Endothelial cell (in vitro differentiated cells): ENCODE measurements around the gene LRRC61. TPM values are rescaled to one million over a fixed set of nuclear protein-coding genes. Genes with fewer than 3 reads are reported as not detected.
A peak's percentile ranks its signal among the peaks of the same experiment; 100 is the strongest.
"Not testable (repeated sequence)": the region's sequence is repeated elsewhere in the genome, so short reads cannot be mapped to it uniquely, and the experiment has no call there.

ENCODE experiments used
- DNase-seq: peaks from one replicate; pipeline ENCODE4 v3.0.0; 2021; ENCODE audit warnings: low spot score
- H3K27ac Mint-ChIP-seq: one replicate; pipeline ENCODE4 v1.8.0; 2021; ENCODE audit warnings: mixed read lengths, inconsistent platforms; ENCODE audit not compliant: unreplicated experiment
- H3K27me3 Mint-ChIP-seq: one replicate; pipeline ENCODE4 v1.8.0; 2021; ENCODE audit warnings: mild to moderate bottlenecking, moderate library complexity, mixed read lengths, inconsistent platforms; ENCODE audit not compliant: unreplicated experiment
- H3K36me3 Mint-ChIP-seq: one replicate; pipeline ENCODE4 v1.8.0; 2021; ENCODE audit warnings: mild to moderate bottlenecking, low read depth, mixed read lengths, inconsistent platforms; ENCODE audit not compliant: unreplicated experiment
- H3K4me1 Mint-ChIP-seq: one replicate; pipeline ENCODE4 v1.8.0; 2021; ENCODE audit warnings: mild to moderate bottlenecking, mixed read lengths, inconsistent platforms; ENCODE audit not compliant: unreplicated experiment
- H3K4me3 Mint-ChIP-seq: one replicate; pipeline ENCODE4 v1.8.0; 2021; ENCODE audit warnings: mild to moderate bottlenecking, mixed read lengths, inconsistent platforms; ENCODE audit not compliant: unreplicated experiment
- H3K9me3 Mint-ChIP-seq: one replicate; pipeline ENCODE4 v1.8.0; 2021; ENCODE audit warnings: mixed read lengths, inconsistent platforms; ENCODE audit not compliant: unreplicated experiment
- long read RNA-seq: library from polyadenylated mRNA; unstranded; transcript quantifications from one replicate; pipeline ENCODE4 v2.0.0, GENCODE V29; 2020; ENCODE audit not compliant: unreplicated experiment
- total RNA-seq: library from RNA; stranded (reverse); fragmentation: NEBNext Ultra II Directional; extraction: Animal tissue kit (Norgen Biotek cat#: 25700); gene quantifications from one replicate; pipeline ENCODE4 v1.2.1, GENCODE V29; 2021; ENCODE audit not compliant: unreplicated experiment
- TF ChIP-seq, protein P1 (sequence below): fragments of 200-600 bp; sonication (generic); IDR thresholded peaks from one replicate; pipeline ENCODE4 v1.5.0; 2021; ENCODE audit warnings: antibody characterized with exemption; ENCODE audit not compliant: unreplicated experiment

Gene LRRC61, protein sequence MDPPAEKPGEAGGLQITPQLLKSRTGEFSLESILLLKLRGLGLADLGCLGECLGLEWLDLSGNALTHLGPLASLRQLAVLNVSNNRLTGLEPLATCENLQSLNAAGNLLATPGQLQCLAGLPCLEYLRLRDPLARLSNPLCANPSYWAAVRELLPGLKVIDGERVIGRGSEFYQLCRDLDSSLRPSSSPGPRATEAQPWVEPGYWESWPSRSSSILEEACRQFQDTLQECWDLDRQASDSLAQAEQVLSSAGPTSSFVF
- total RNA-seq: 5.1 TPM
- long read RNA-seq, transcript LRRC61-202 (3 exons, 1,877 nt): major isoform, 9 of 10 reads
- long read RNA-seq, partial matches to known transcripts: 0 of 10 reads
- long read RNA-seq, other reads (novel, unspliced or antisense): 1 of 10 reads

DNA sequence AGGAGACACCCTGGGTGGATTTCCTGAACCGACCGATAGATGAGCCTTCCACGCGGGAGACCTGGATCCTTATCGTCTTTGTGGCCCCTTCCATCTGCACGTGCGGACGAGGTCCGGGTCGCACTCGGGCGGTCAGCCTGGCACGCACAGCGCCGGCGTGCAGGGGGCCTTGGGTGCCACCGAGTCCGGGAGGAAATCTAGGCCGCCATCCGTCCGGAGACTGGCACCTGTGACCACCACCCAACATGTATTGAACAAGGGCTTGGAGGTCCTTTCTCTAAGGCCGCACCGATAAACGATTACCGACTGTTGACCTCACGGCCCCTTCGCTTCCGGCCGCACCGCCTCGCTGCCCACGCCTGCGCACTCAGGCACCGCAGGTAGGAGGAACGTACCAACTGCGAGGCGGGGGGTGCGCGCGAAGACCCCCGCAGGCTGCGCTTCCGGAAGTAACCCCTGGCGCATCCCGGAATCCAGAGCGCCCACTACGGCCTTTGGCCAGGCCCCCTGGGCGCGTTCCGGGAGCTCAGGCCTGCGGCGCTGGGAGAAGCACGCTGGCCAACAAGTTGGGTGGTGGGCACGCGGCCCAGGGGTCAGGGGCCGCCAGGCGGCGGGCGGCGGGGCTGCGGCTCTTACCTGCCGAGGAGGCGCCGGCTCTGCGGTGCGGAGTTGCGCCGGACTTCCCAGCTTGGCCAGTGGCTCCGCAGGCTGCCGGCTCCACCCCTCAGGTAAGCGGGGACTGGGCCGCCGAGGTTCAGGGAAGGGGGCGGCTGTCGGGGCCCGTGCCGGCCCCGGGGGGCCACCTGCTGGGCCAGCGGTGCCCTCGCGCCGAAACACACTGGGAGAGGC is at the start of gene LRRC61, which contains the start of gene ACTR3C:
LRRC61 (plus strand) TSS at position 523 of the 849 bp plus-strand sequence. CDS start 13,507 bp downstream, outside the sequence.
ACTR3C (minus strand) TSS at position 713 of the 849 bp plus-strand sequence. CDS start 28,249 bp downstream, outside the sequence.
- TF ChIP-seq, protein P1, sequence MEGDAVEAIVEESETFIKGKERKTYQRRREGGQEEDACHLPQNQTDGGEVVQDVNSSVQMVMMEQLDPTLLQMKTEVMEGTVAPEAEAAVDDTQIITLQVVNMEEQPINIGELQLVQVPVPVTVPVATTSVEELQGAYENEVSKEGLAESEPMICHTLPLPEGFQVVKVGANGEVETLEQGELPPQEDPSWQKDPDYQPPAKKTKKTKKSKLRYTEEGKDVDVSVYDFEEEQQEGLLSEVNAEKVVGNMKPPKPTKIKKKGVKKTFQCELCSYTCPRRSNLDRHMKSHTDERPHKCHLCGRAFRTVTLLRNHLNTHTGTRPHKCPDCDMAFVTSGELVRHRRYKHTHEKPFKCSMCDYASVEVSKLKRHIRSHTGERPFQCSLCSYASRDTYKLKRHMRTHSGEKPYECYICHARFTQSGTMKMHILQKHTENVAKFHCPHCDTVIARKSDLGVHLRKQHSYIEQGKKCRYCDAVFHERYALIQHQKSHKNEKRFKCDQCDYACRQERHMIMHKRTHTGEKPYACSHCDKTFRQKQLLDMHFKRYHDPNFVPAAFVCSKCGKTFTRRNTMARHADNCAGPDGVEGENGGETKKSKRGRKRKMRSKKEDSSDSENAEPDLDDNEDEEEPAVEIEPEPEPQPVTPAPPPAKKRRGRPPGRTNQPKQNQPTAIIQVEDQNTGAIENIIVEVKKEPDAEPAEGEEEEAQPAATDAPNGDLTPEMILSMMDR: peak; percentile 27
- DNase-seq: no peak
- Mint-ChIP-seq H3K4me1 (peaks cover 30% of the 10 kb centered on the region), H3K27ac (no peak within 1 kb of the TSS), H3K9me3 (no peaks in the 10 kb centered on the region), H3K4me3 (peak within 1 kb of the TSS; percentile 89), H3K27me3 (peaks cover 15% of the 10 kb centered on the region), H3K36me3 (peaks cover 10% of the 10 kb centered on the region)

DNA sequence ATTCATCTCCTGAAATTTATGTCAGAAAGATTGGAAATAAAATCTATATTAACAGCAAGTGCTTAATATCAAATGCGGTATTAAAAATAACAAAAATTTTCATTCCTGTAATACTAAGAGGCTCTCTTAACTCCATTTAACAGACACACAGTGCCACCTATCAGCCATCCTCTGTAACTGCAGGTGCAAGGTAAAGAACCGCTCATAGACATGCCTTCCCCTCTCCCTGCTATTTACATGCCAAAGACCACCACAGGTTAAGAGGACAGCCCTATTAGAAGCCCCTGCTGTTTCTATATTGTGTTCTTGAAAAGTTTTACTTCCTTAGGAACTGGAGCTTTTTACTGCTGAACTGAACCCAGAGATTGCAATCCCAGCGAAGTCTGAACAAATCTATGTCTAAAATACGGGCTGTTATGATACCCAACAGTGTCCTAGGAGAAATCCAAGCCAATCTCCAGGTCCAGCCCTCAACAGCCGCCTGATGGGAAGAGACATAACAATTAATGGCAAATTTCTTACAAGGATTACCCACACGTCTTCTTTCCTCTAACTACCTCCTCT is 46.9 kb upstream of the LRRC61 start:
- not testable (repeated sequence) for H3K27ac Mint-ChIP-seq, H3K4me1 Mint-ChIP-seq, H3K36me3 Mint-ChIP-seq, H3K27me3 Mint-ChIP-seq, H3K9me3 Mint-ChIP-seq, H3K4me3 Mint-ChIP-seq
- peak; percentile 34 for DNase-seq
- TF ChIP-seq, protein P1: peak; percentile 66

DNA sequence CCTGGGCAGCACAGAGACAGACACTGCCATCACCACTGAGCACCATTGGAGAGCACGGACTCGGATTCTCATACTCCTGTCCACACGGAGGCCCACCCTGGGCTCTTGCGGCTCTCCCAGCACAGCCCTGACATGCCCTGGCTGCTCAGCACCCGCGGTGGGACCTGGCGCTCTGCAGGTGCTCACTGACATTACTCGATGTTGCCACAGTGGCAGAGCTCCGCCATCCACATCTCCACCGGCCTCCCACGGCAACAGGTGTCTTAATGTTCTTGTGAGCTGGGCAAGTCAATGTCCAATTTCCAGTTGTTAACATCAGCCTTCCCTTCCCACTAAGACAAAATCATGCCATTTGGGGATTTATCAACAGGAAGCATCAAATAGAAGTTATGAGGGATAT is 44.8 kb upstream of the LRRC61 start:
- not testable (repeated sequence) for H3K27me3 Mint-ChIP-seq, H3K36me3 Mint-ChIP-seq, H3K9me3 Mint-ChIP-seq, DNase-seq, H3K4me1 Mint-ChIP-seq, H3K4me3 Mint-ChIP-seq, H3K27ac Mint-ChIP-seq

DNA sequence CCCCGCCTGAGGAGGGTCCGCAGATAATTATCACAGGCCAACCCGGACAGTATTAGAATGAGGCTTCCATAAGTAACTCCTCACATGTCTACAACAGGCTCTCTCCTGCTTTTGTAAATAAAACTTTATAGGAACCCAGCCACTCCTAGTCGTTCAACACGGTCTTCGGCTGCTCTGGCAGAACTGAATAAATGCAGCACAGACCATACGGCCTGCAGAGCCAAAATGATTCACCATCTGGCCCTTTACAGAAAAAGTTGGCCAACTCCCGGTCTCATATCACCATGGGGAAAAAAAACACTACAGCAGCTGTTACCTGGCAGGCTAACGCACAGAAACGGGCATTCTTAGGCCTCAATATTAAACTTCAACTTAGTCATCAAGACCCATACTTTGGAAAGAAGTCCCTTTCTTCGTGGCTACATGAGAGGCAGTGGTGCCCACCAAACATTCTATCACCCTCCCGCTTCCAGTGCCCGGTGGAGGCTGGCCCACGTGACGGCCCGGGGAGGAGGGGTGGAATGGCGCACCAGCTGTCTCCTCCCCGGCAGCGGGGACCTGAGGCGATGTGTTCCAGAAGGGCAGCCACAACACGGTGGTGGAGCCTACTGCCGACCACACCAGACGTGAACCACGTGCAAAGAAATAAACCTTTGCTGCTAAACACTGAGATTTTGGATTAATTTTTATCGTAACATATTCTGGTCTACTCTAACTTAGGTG is 41.3 kb upstream of the LRRC61 start:
- H3K27ac Mint-ChIP-seq, H3K27me3 Mint-ChIP-seq, H3K4me1 Mint-ChIP-seq, H3K36me3 Mint-ChIP-seq, DNase-seq, H3K4me3 Mint-ChIP-seq, H3K9me3 Mint-ChIP-seq: not testable (repeated sequence)

DNA sequence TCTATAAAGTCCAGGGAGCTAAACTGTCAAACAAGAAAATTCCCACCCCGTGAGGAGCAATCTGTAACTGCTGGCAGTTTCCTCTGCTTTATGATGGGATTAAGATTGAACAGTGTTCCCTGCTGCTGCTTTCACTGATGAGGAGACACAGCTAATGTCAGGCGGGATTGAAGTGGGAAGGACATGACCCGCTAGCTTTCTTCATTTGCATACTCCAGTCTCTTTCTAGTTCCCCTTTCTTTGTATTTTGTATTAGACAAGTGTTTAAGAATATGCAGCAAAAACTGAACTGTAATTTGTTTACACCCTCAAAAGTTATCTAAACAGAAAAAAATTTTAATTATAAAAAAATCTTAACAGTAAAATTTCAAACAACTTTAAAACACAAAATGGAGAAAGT is 40.0 kb upstream of the LRRC61 start:
- not testable (repeated sequence) for H3K27me3 Mint-ChIP-seq, H3K27ac Mint-ChIP-seq, DNase-seq, H3K4me3 Mint-ChIP-seq, H3K9me3 Mint-ChIP-seq, H3K4me1 Mint-ChIP-seq, H3K36me3 Mint-ChIP-seq

DNA sequence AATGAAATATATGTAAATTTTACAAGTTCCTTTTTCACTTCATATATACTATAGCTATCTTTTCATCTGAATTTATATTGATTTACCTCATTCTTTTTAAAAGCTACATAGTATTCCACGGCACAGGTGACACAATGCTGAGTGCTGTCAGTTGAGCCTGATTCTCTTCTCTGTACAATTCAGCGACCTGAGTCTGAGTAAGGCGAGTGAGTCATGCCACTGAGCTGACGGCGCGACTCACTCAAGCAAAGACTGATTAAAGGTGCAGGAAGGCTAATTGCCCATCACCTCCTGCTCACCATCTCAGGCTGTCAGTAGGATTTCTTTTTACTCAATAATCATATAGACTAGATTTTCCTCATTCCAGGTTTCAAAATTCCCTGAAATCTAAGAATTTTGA is 39.5 kb upstream of the LRRC61 start:
- not testable (repeated sequence) for H3K27me3 Mint-ChIP-seq, DNase-seq, H3K27ac Mint-ChIP-seq, H3K36me3 Mint-ChIP-seq, H3K4me3 Mint-ChIP-seq, H3K9me3 Mint-ChIP-seq, H3K4me1 Mint-ChIP-seq

DNA sequence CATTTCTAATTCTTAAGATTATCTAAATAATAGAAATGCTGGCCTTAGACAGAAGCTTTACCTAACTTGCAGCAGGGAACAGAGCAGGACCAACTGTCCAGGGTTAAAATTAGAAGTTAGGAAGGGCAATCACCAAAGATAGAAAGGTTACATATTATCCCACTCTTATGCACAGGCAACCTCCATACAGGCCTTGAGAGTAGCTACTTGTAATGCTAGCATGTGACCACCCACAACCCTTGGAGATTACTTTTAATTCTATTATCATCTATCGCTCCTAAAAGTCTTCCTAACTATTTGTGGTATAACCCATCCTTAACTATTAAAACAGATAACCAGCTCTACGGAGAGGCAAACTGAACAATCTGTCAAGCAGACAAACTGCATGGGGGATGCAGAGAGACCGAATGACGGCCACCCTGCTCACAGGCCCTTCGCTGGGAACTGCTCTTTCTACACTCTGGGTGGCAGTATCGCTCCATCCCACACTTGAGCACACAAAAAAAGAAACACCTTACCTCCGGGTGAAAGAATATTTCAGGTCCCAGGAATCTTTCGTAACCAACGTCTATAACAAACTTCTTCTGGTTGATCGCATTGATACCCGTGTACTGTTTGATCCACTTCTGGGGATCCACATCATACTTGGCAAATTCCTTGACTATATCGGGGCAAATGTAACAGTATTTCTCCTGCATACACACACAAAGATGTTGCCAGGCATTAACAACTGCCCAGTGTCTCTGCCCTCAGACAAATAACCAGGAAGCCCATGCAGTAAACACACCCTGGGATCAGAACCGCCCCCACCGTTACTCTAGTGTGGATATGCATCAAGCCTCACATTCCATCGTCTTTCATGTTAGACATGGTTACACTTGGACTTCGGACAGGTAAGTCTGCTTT is 37.1 kb upstream of the LRRC61 start:
- not testable (repeated sequence) for H3K4me1 Mint-ChIP-seq, H3K9me3 Mint-ChIP-seq, H3K27me3 Mint-ChIP-seq, H3K36me3 Mint-ChIP-seq, H3K4me3 Mint-ChIP-seq, H3K27ac Mint-ChIP-seq
- peak; percentile 20 for DNase-seq

DNA sequence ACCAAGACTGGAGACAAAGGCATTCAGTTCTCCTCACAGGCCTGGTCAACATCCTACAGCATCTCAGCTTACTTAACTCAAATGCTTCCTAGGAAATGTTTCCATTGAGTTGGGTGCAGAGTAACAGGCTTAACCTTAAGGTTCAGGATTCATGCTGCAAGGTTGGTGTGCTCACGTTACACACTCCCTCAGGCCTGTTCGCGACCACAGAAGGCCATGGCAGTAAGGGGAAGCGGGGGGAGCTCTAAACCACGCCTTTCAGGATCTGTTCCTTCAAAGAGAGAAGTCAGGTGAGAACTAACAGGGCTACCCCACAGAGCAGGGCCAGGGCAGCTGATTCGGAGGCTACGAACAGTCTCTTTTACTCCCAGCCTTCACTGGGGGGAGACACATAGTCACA is 35.3 kb upstream of the LRRC61 start:
- H3K9me3 Mint-ChIP-seq, H3K4me1 Mint-ChIP-seq, DNase-seq, H3K27me3 Mint-ChIP-seq, H3K27ac Mint-ChIP-seq, H3K36me3 Mint-ChIP-seq, H3K4me3 Mint-ChIP-seq: not testable (repeated sequence)

DNA sequence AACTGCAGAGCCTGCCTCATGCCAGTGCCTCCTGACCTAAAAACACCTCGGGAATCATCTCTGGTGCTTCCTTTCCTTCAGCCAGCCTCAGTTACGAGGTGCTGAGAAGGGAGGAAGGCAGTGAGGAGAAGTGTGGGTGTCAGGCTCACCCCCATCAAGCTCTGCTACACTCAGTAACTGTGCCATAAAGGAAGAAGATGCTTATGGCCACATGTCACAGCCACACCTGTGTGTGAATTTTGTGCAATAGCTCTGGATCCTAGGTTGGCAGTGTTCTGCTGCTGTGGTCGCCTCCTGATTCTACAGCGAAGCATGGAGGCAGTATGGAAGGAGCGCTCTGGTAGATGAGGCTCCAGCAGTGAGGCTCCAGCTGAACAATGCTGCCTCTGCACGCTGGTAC is 34.3 kb upstream of the LRRC61 start:
- not testable (repeated sequence) for H3K27ac Mint-ChIP-seq, H3K4me3 Mint-ChIP-seq, H3K36me3 Mint-ChIP-seq, DNase-seq, H3K4me1 Mint-ChIP-seq, H3K27me3 Mint-ChIP-seq, H3K9me3 Mint-ChIP-seq
